Measurements from ENCODE around the gene LINC01488.

LINC01488 gene

GRCh38 chr11:69479591-69480271 lies 1.7 kb upstream of the LINC01488 start:
- FAIRE-seq = no peak

GRCh38 chr11:69480547-69481392 lies 693 bp upstream of the LINC01488 start:
- FAIRE-seq = no peak

- FAIRE-seq = no peak
These were observed 859 bp downstream of the LINC01488 start for GRCh38 chr11:69482322-69482721.

GRCh38 chr11:69483170-69483569 lies 1.7 kb downstream of the LINC01488 start:
- no peak for FAIRE-seq

- FAIRE-seq = no peak
These were observed 2.4 kb downstream of the LINC01488 start for GRCh38 chr11:69483691-69484426.

- FAIRE-seq = no peak
These were observed 3.2 kb downstream of the LINC01488 start for GRCh38 chr11:69484427-69485259.

- FAIRE-seq = no peak
These were observed 4.0 kb downstream of the LINC01488 start for GRCh38 chr11:69485337-69486041.

GRCh38 chr11:69486056-69486772 lies 4.8 kb downstream of the LINC01488 start:
- FAIRE-seq = no peak

GRCh38 chr11:69486773-69487291 lies 5.4 kb downstream of the LINC01488 start:
- FAIRE-seq = no peak

GRCh38 chr11:69487391-69487790 lies 5.9 kb downstream of the LINC01488 start:
- FAIRE-seq = no peak

- FAIRE-seq = no peak
These were observed 6.5 kb downstream of the LINC01488 start for GRCh38 chr11:69487849-69488542.

GRCh38 chr11:69488543-69488940 lies 7.1 kb downstream of the LINC01488 start:
- no peak for FAIRE-seq

- FAIRE-seq = no peak
These were observed 7.7 kb downstream of the LINC01488 start for GRCh38 chr11:69489031-69489745.

- FAIRE-seq = no peak
These were observed 8.4 kb downstream of the LINC01488 start for GRCh38 chr11:69489746-69490365.

- no peak for FAIRE-seq
These were observed 9.1 kb downstream of the LINC01488 start for GRCh38 chr11:69490516-69490915.

GRCh38 chr11:69491071-69492031 lies 9.9 kb downstream of the LINC01488 start:
- no peak for FAIRE-seq

GRCh38 chr11:69492201-69492991 lies 10.9 kb downstream of the LINC01488 start:
- FAIRE-seq = no peak
